Measurements from ENCODE around the gene MYO7B.

MYO7B gene

GRCh38 chr2:127650041-127650784 lies 114.7 kb downstream of the MYO7B start:
- Histone ChIP-seq H3K9ac (no peak overlapping the region), H3K36me3 (ENCODE audit: control insufficient read depth, insufficient read depth, low read length) (no peaks in the 10 kb centered on the region), H3K9me3 (ENCODE audit: control insufficient read depth, low read length) (no peaks in the 10 kb centered on the region), H3K4me2 (ENCODE audit: low read length) (no peak overlapping the region), H3K27me3 (ENCODE audit: control insufficient read depth, insufficient read depth, low read length) (no peaks in the 10 kb centered on the region), H3K27ac (no peak overlapping the region), H3K4me3 (ENCODE audit: low read depth, low read length) (no peak overlapping the region), H3K79me2 (no peaks in the 10 kb centered on the region), H3K4me1 (no peaks in the 10 kb centered on the region), H2AFZ (no peak overlapping the region)
- no peak for TF ChIP-seq CTCF (IDR thresholded peaks at IDR 0.05)

- no peak overlapping the region for H3K9ac ChIP-seq
- H2AFZ ChIP-seq: no peak overlapping the region
- H3K36me3 ChIP-seq (ENCODE audit: control insufficient read depth, insufficient read depth, low read length): no peaks in the 10 kb centered on the region
- H3K79me2 ChIP-seq: no peaks in the 10 kb centered on the region
- H3K4me1 ChIP-seq: no peaks in the 10 kb centered on the region
- TF ChIP-seq CTCF (IDR thresholded peaks at IDR 0.05): no peak
- H3K9me3 ChIP-seq (ENCODE audit: control insufficient read depth, low read length): no peaks in the 10 kb centered on the region
- H3K27me3 ChIP-seq (ENCODE audit: control insufficient read depth, insufficient read depth, low read length): no peaks in the 10 kb centered on the region
- H3K4me3 ChIP-seq (ENCODE audit: low read depth, low read length): no peak overlapping the region
- H3K4me2 ChIP-seq (ENCODE audit: low read length): no peak overlapping the region
- H3K27ac ChIP-seq: no peak overlapping the region
Observed at GRCh38 chr2:127650785-127651380, 115.4 kb downstream of the MYO7B start.

- H3K9ac ChIP-seq: no peak overlapping the region
- no peaks in the 10 kb centered on the region for H3K9me3 ChIP-seq (ENCODE audit: control insufficient read depth, low read length)
- H3K27ac ChIP-seq: no peak overlapping the region
- no peak overlapping the region for H3K4me2 ChIP-seq (ENCODE audit: low read length)
- no peaks in the 10 kb centered on the region for H3K27me3 ChIP-seq (ENCODE audit: control insufficient read depth, insufficient read depth, low read length)
- no peaks in the 10 kb centered on the region for H3K36me3 ChIP-seq (ENCODE audit: control insufficient read depth, insufficient read depth, low read length)
- no peak for TF ChIP-seq CTCF (IDR thresholded peaks at IDR 0.05)
- H2AFZ ChIP-seq: no peak overlapping the region
- no peaks in the 10 kb centered on the region for H3K4me1 ChIP-seq
- H3K79me2 ChIP-seq: no peaks in the 10 kb centered on the region
- no peak overlapping the region for H3K4me3 ChIP-seq (ENCODE audit: low read depth, low read length)
Observed at GRCh38 chr2:127651381-127651809, 115.9 kb downstream of the MYO7B start.

- Histone ChIP-seq H3K27me3 (ENCODE audit: control insufficient read depth, insufficient read depth, low read length) (no peaks in the 10 kb centered on the region), H3K9me3 (ENCODE audit: control insufficient read depth, low read length) (no peaks in the 10 kb centered on the region), H3K4me3 (ENCODE audit: low read depth, low read length) (no peak overlapping the region), H3K27ac (no peak overlapping the region), H3K36me3 (ENCODE audit: control insufficient read depth, insufficient read depth, low read length) (no peaks in the 10 kb centered on the region), H2AFZ (no peak overlapping the region), H3K79me2 (no peaks in the 10 kb centered on the region), H3K4me2 (ENCODE audit: low read length) (no peak overlapping the region), H3K9ac (no peak overlapping the region), H3K4me1 (no peaks in the 10 kb centered on the region)
- TF ChIP-seq CTCF (IDR thresholded peaks at IDR 0.05): no peak
Observed at GRCh38 chr2:127651971-127652550, 116.6 kb downstream of the MYO7B start.

Data from parathyroid adenoma (tissue), 2 donors.